OCI-LY7 (cell line): ENCODE data around the gene THUMPD3. TPM values are rescaled to one million over a fixed set of nuclear protein-coding genes. Genes with fewer than 3 reads are reported as not detected.

Source experiments
- BruUV-seq: library from RNA; stranded (reverse); fragments of 400-500 nt; replicated peaks from 2 replicates; lab custom pipeline; 2021; lab: Mats Ljungman, UMichigan
- CTCF ChIA-PET: fragments of 300-600 bp; sonication (Branson Sonifier 250); formaldehyde crosslinking; loops from one replicate; lab custom pipeline; 2022; ENCODE audit warnings: antibody characterized with exemption; ENCODE audit not compliant: unreplicated experiment; lab: Charles Lee
- POLR2A ChIA-PET: fragments of 300-600 bp; sonication (Branson Sonifier 250); formaldehyde crosslinking; loops from one replicate; lab custom pipeline; 2022; ENCODE audit warnings: antibody characterized with exemption; lab: Charles Lee
- DNase-seq: peaks from one replicate; pipeline ENCODE4 v3.0.0-alpha.2; 2015; ENCODE audit warnings: low spot score
- H2AFZ ChIP-seq: fragments of 200-600 bp; sonication (generic), shearing (Covaris generic); 2 replicates; pipeline ENCODE4 v1.6.1; 2014; ENCODE audit warnings: mild to moderate bottlenecking, antibody characterized with exemption, low read length, moderate library complexity
- H3K27ac ChIP-seq: fragments of 200-600 bp; sonication (generic); 2 replicates; pipeline ENCODE4 v1.5.1; 2014; ENCODE audit warnings: mixed run types, low read depth, mild to moderate bottlenecking, moderate library complexity, low read length, inconsistent platforms; ENCODE audit not compliant: poor library complexity, severe bottlenecking
- H3K36me3 ChIP-seq: fragments of 200-600 bp; sonication (generic); 2 replicates; pipeline ENCODE4 v1.6.1; 2014; ENCODE audit warnings: mild to moderate bottlenecking, antibody characterized with exemption, low read length, moderate library complexity, mixed read lengths; ENCODE audit not compliant: insufficient read depth
- H3K4me1 ChIP-seq: fragments of 200-600 bp; sonication (generic); 2 replicates; pipeline ENCODE4 v1.5.1; 2014; ENCODE audit warnings: mild to moderate bottlenecking, low read length; ENCODE audit not compliant: insufficient read depth, poor library complexity, severe bottlenecking
- H3K4me2 ChIP-seq: fragments of 200-600 bp; sonication (generic); 2 replicates; pipeline ENCODE4 v1.6.1; 2014; ENCODE audit warnings: mild to moderate bottlenecking, low read length
- H3K4me3 ChIP-seq: fragments of 200-600 bp; sonication (generic); 2 replicates; pipeline ENCODE4 v1.5.1; 2014; ENCODE audit warnings: mild to moderate bottlenecking, low read depth, low read length; ENCODE audit not compliant: poor library complexity, severe bottlenecking
- H3K79me2 ChIP-seq: fragments of 200-600 bp; sonication (generic); 2 replicates; pipeline ENCODE4 v1.6.1; 2016; ENCODE audit warnings: low read depth, mild to moderate bottlenecking, low read length, moderate library complexity, mixed read lengths; ENCODE audit not compliant: insufficient read depth
- H3K9me2 ChIP-seq: fragments of 200-600 bp; sonication (generic); 2 replicates; pipeline ENCODE4 v1.6.1; 2016; ENCODE audit warnings: mild to moderate bottlenecking, low read length, mixed read lengths; ENCODE audit not compliant: insufficient read depth
- H3K9me3 ChIP-seq: fragments of 200-600 bp; sonication (generic); 2 replicates; pipeline ENCODE4 v1.6.1; 2014; ENCODE audit warnings: mild to moderate bottlenecking, mixed run types, low read length, mixed read lengths
- H4K20me1 ChIP-seq: fragments of 200-600 bp; sonication (generic); 2 replicates; pipeline ENCODE4 v1.6.1; 2014; ENCODE audit warnings: mild to moderate bottlenecking, antibody characterized with exemption, low read length, moderate library complexity, mixed read lengths; ENCODE audit not compliant: insufficient read depth
- EZH2phosphoT487 ChIP-seq: fragments of 200-600 bp; sonication (generic); IDR thresholded peaks from 2 replicates; pipeline ENCODE4 v1.6.1; 2018; ENCODE audit warnings: low read depth, borderline replicate concordance, mild to moderate bottlenecking, mixed run types, antibody characterized with exemption, low read length, moderate library complexity, mixed read lengths
- intact Hi-C: fragments of 100-400 bp; cut with micrococcal nuclease; formaldehyde crosslinking; loops from one replicate; pipeline ENCODE4 v1.10.0; 2022; ENCODE audit not compliant: unreplicated experiment
- total RNA-seq, 2 experiments: library from RNA; depleted of rRNA in 1 of 2; stranded (reverse); fragments of >200 nt in 1 of 2; shearing (Covaris generic) in 1 of 2; gene quantifications; 2 replicates each; pipeline ENCODE4 v1.2.3, GENCODE V29; 2014 to 2022
- TF ChIP-seq, protein P1 (sequence below): fragments of 200-600 bp; sonication (generic); conservative IDR thresholded peaks from 2 replicates; pipeline ENCODE4 v1.5.1; 2014; ENCODE audit warnings: mild to moderate bottlenecking, antibody characterized with exemption, low read length, moderate library complexity, mixed read lengths

THUMPD3 gene
- total RNA-seq, 2 experiments from 2014 or later: 12.4 to 58.8 TPM

DNA sequence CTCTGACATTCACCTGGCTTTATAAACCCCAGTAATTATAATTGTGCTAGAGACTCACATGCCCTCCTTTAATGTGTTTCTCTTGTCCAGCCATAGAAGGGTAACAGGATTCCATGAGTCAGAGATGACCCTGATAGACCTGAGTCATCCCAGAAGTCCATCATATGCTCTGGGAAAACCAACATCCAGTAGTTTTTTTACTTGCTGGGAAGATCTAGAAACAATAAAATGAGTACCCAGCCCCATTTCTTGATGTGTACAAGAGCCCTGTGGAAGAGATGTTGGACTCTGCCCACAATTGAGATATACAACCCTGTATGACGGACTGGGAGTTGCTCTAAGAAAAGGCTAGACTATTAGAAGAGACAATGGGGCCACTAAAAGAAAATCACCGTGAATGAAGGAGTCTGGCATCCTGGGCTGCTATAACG lies 22.4 kb upstream of the THUMPD3 start:
- TF ChIP-seq, protein P1, sequence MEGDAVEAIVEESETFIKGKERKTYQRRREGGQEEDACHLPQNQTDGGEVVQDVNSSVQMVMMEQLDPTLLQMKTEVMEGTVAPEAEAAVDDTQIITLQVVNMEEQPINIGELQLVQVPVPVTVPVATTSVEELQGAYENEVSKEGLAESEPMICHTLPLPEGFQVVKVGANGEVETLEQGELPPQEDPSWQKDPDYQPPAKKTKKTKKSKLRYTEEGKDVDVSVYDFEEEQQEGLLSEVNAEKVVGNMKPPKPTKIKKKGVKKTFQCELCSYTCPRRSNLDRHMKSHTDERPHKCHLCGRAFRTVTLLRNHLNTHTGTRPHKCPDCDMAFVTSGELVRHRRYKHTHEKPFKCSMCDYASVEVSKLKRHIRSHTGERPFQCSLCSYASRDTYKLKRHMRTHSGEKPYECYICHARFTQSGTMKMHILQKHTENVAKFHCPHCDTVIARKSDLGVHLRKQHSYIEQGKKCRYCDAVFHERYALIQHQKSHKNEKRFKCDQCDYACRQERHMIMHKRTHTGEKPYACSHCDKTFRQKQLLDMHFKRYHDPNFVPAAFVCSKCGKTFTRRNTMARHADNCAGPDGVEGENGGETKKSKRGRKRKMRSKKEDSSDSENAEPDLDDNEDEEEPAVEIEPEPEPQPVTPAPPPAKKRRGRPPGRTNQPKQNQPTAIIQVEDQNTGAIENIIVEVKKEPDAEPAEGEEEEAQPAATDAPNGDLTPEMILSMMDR: no peak
- no peak for TF ChIP-seq EZH2phosphoT487
- Histone ChIP-seq H3K4me2 (no peak overlapping the region), H3K79me2 (no peaks in the 10 kb centered on the region), H3K9me3 (no peaks in the 10 kb centered on the region), H4K20me1 (no peaks in the 10 kb centered on the region), H3K4me1 (no peaks in the 10 kb centered on the region), H3K9me2 (no peaks in the 10 kb centered on the region), H3K36me3 (no peaks in the 10 kb centered on the region), H3K4me3 (no peak overlapping the region), H3K27ac (no peak overlapping the region), H2AFZ (no peak overlapping the region)
- ChIA-PET POLR2A (no interaction called here), CTCF (no interaction called here)
- no peak for DNase-seq
- BruUV-seq: no TSS peak
- intact Hi-C loops: no loop called here

DNA sequence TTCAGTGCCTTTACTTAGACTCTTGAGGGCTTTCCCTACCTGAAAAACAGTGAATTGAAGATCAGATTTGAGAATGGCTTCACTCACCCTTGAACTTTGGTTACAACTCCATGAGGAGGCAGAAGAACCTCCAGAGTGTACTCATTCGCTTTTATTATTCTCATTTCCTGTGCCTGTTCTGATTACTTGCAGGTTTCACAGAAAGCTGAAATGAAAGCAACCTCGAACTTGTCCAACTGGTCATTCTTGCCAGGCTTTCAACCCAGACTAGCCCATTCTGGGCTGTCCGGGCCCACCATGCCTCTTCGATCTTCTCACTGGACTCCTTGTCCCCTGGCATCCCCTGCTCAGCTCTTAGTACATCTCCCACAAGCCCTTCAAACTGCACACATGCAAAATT lies 20.2 kb upstream of the THUMPD3 start:
- intact Hi-C loops: no loop called here
- Histone ChIP-seq H3K79me2 (no peaks in the 10 kb centered on the region), H2AFZ (no peak overlapping the region), H3K4me2 (no peak overlapping the region), H3K4me3 (no peak overlapping the region), H3K4me1 (no peaks in the 10 kb centered on the region), H3K9me3 (no peaks in the 10 kb centered on the region), H3K27ac (no peak overlapping the region), H4K20me1 (no peaks in the 10 kb centered on the region), H3K9me2 (no peaks in the 10 kb centered on the region), H3K36me3 (no peaks in the 10 kb centered on the region)
- CTCF ChIA-PET: no interaction called here
- BruUV-seq: no TSS peak
- TF ChIP-seq, protein P1: no peak
- no peak for TF ChIP-seq EZH2phosphoT487
- no peak for DNase-seq
- POLR2A ChIA-PET: no interaction called here

DNA sequence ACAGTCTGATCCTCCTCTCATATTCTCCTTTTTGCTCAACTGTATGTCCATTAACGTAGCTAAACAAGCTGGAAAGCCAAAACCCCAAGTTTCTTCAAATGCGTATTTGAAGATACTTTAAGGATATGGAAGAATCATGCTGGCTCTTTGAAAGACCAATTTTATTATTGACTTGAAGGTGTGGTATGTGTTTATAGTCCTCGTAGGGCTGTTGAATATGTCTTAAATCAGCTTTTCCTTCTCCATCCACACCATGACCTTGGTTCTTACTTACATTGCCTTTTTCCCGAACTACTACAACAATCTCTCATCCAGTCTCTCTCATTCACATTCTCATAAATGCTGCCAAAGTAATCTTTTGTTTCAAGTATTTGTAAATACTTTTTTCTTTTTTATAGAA lies 19.7 kb upstream of the THUMPD3 start:
- Histone ChIP-seq H3K4me3 (no peak overlapping the region), H3K9me3 (no peaks in the 10 kb centered on the region), H3K79me2 (no peaks in the 10 kb centered on the region), H4K20me1 (no peaks in the 10 kb centered on the region), H2AFZ (no peak overlapping the region), H3K4me2 (no peak overlapping the region), H3K36me3 (no peaks in the 10 kb centered on the region), H3K27ac (no peak overlapping the region), H3K4me1 (no peaks in the 10 kb centered on the region), H3K9me2 (no peaks in the 10 kb centered on the region)
- DNase-seq: no peak
- ChIA-PET CTCF (no interaction called here), POLR2A (no interaction called here)
- intact Hi-C loops: no loop called here
- TF ChIP-seq, protein P1: no peak
- no peak for TF ChIP-seq EZH2phosphoT487
- no TSS peak for BruUV-seq
